ENCODE data around the gene DDX24.
A peak's percentile ranks its signal among the peaks of the same experiment; 100 is the strongest.

The DDX24 gene

GRCh38 chr14:94113908-94114588, 33.0 kb upstream of the DDX24 start:
- no peak for DNase-seq

- no peak for DNase-seq
Observed at GRCh38 chr14:94113490-94113889, 32.5 kb upstream of the DDX24 start.

- DNase-seq: no peak
Observed at GRCh38 chr14:94113073-94113472, 32.1 kb upstream of the DDX24 start.

- DNase-seq: no peak
Observed at GRCh38 chr14:94112513-94113063, 31.6 kb upstream of the DDX24 start.

GRCh38 chr14:94111276-94112095, 30.5 kb upstream of the DDX24 start:
- DNase-seq: no peak

GRCh38 chr14:94110552-94111181, 29.7 kb upstream of the DDX24 start, which contains the start of gene IFI27:
TSS of gene IFI27 (plus strand) at chr14:94110736.
- no peak for DNase-seq

GRCh38 chr14:94109915-94110250, 28.9 kb upstream of the DDX24 start:
- DNase-seq: no peak

GRCh38 chr14:94104731-94105130, 23.7 kb upstream of the DDX24 start:
- no peak for DNase-seq

GRCh38 chr14:94103554-94104150, 22.6 kb upstream of the DDX24 start:
- DNase-seq: no peak

- DNase-seq: no peak
Observed at GRCh38 chr14:94102768-94103482, 21.9 kb upstream of the DDX24 start.

- no peak for DNase-seq
Observed at GRCh38 chr14:94101748-94102147, 20.7 kb upstream of the DDX24 start.

- DNase-seq: peak; percentile 39
Observed at GRCh38 chr14:94100847-94101246, 19.8 kb upstream of the DDX24 start.

GRCh38 chr14:94099006-94099405, 18.0 kb upstream of the DDX24 start:
- DNase-seq: no peak

- DNase-seq: no peak
Observed at GRCh38 chr14:94098326-94098992, 17.5 kb upstream of the DDX24 start.

GRCh38 chr14:94097091-94097490, 16.1 kb upstream of the DDX24 start:
- DNase-seq: no peak

GRCh38 chr14:94093418-94093817, 12.4 kb upstream of the DDX24 start:
- no peak for DNase-seq

GRCh38 chr14:94089479-94089878, 8.5 kb upstream of the DDX24 start:
- no peak for DNase-seq

GRCh38 chr14:94088516-94088915, 7.5 kb upstream of the DDX24 start:
- DNase-seq: no peak

- no peak for DNase-seq
Observed at GRCh38 chr14:94087891-94088290, 6.9 kb upstream of the DDX24 start.

- DNase-seq: no peak
Observed at GRCh38 chr14:94081386-94081820, 401 bp upstream of the DDX24 start.

GRCh38 chr14:94079891-94080620, 946 bp downstream of the DDX24 start:
- DNase-seq: no peak
